DOHH2 (cell line): Measurements from ENCODE around the gene EPHB2.

Source experiments
- H3F3A ChIP-seq: fragments of 200-600 bp; sonication (generic), shearing (Covaris generic); 2 replicates; pipeline ENCODE4 v1.6.0; 2016; ENCODE audit warnings: antibody characterized with exemption, mild to moderate bottlenecking; ENCODE audit not compliant: control insufficient read depth, insufficient read depth
- H3K27ac ChIP-seq: fragments of 200-600 bp; sonication (generic); 2 replicates; pipeline ENCODE4 v1.5.1; 2014; ENCODE audit warnings: low read depth, mild to moderate bottlenecking, low read length, moderate library complexity
- H3K27me3 ChIP-seq: fragments of 200-600 bp; sonication (generic); 2 replicates; pipeline ENCODE4 v1.6.1; 2014; ENCODE audit warnings: mild to moderate bottlenecking, low read length, mixed read lengths; ENCODE audit not compliant: control insufficient read depth
- H3K36me3 ChIP-seq: fragments of 200-600 bp; sonication (generic); 2 replicates; pipeline ENCODE4 v1.6.1; 2014; ENCODE audit warnings: mild to moderate bottlenecking, low read length, moderate library complexity, mixed read lengths; ENCODE audit not compliant: control insufficient read depth
- H3K4me1 ChIP-seq: fragments of 200-600 bp; sonication (generic); 2 replicates; pipeline ENCODE4 v1.6.1; 2014; ENCODE audit warnings: mild to moderate bottlenecking, low read length, mixed read lengths; ENCODE audit not compliant: control insufficient read depth
- H3K4me2 ChIP-seq: fragments of 200-600 bp; sonication (generic); 2 replicates; pipeline ENCODE4 v1.6.0; 2014; ENCODE audit warnings: mild to moderate bottlenecking, low read length, moderate library complexity
- H3K4me3 ChIP-seq: fragments of 200-600 bp; sonication (generic); 2 replicates; pipeline ENCODE4 v1.5.1; 2014; ENCODE audit warnings: mild to moderate bottlenecking, low read length, mixed read lengths
- H3K79me2 ChIP-seq: fragments of 200-600 bp; sonication (generic); 2 replicates; pipeline ENCODE4 v1.6.1; 2014; ENCODE audit warnings: mild to moderate bottlenecking, low read length, mixed read lengths; ENCODE audit not compliant: control insufficient read depth
- H3K9me2 ChIP-seq: fragments of 200-600 bp; sonication (generic); replicated peaks from 2 replicates; pipeline ENCODE4 v1.6.1; 2014; ENCODE audit warnings: mild to moderate bottlenecking, low read length, mixed read lengths; ENCODE audit not compliant: control insufficient read depth
- H3K9me3 ChIP-seq: fragments of 200-600 bp; sonication (generic); 2 replicates; pipeline ENCODE4 v1.6.1; 2014; ENCODE audit warnings: antibody characterized with exemption, low read length, mixed read lengths; ENCODE audit not compliant: control insufficient read depth, insufficient read depth
- H4K20me1 ChIP-seq: fragments of 200-600 bp; sonication (generic); 2 replicates; pipeline ENCODE4 v1.6.0; 2014; ENCODE audit warnings: low read depth, mild to moderate bottlenecking, antibody characterized with exemption, low read length, moderate library complexity; ENCODE audit not compliant: control insufficient read depth, insufficient read depth
- CTCF ChIP-seq: fragments of 200-600 bp; sonication (generic); IDR thresholded peaks from one replicate; pipeline ENCODE4 v1.5.1; 2014; ENCODE audit warnings: antibody characterized with exemption, mild to moderate bottlenecking, low read depth, low read length; ENCODE audit not compliant: poor library complexity, severe bottlenecking
- EZH2phosphoT487 ChIP-seq: fragments of 200-600 bp; sonication (generic); IDR thresholded peaks from 2 replicates; pipeline ENCODE4 v1.6.1; 2017; ENCODE audit warnings: borderline replicate concordance, mild to moderate bottlenecking, antibody characterized with exemption, low read length, moderate library complexity, mixed read lengths

Gene EPHB2

GRCh38 chr1:22920734-22921451 is 210.3 kb downstream of the EPHB2 start:
- Histone ChIP-seq H3K4me1 (no peaks in the 10 kb centered on the region), H3F3A (no peaks in the 10 kb centered on the region), H3K4me3 (no peak overlapping the region), H3K36me3 (no peaks in the 10 kb centered on the region), H4K20me1 (no peaks in the 10 kb centered on the region), H3K79me2 (no peaks in the 10 kb centered on the region), H3K27me3 (no peaks in the 10 kb centered on the region; the same call in 1 of the 2 replicates), H3K27ac (no peak overlapping the region), H3K9me3 (no peaks in the 10 kb centered on the region), H3K9me2 (no peaks in the 10 kb centered on the region), H3K4me2 (no peak overlapping the region)
- TF ChIP-seq EZH2phosphoT487 (no peak), CTCF (no peak)

- no peak overlapping the region for H3K4me2 ChIP-seq
Measured at GRCh38 chr1:22921452-22922126, 210.9 kb downstream of the EPHB2 start.

GRCh38 chr1:22922640-22923039 is 212.0 kb downstream of the EPHB2 start:
- TF ChIP-seq CTCF (no peak), EZH2phosphoT487 (no peak)

More at GRCh38 chr1:22921452-22922126, 210.9 kb downstream of the EPHB2 start:
- no peaks in the 10 kb centered on the region for H3K36me3 ChIP-seq
- H3K27me3 ChIP-seq = no peaks in the 10 kb centered on the region
- no peak overlapping the region for H3K27ac ChIP-seq
- no peaks in the 10 kb centered on the region for H3K4me1 ChIP-seq
- no peaks in the 10 kb centered on the region for H3F3A ChIP-seq
- TF ChIP-seq CTCF (no peak), EZH2phosphoT487 (no peak)
- H3K9me3 ChIP-seq = no peaks in the 10 kb centered on the region
- H3K79me2 ChIP-seq = no peaks in the 10 kb centered on the region
- no peaks in the 10 kb centered on the region for H3K9me2 ChIP-seq
- no peak overlapping the region for H3K4me3 ChIP-seq
- no peaks in the 10 kb centered on the region for H4K20me1 ChIP-seq

More at GRCh38 chr1:22922640-22923039, 212.0 kb downstream of the EPHB2 start:
- H3K27me3 ChIP-seq = no peaks in the 10 kb centered on the region
- no peaks in the 10 kb centered on the region for H3K9me2 ChIP-seq
- no peaks in the 10 kb centered on the region for H3K79me2 ChIP-seq
- H3K4me3 ChIP-seq = no peak overlapping the region
- H3K4me1 ChIP-seq = no peaks in the 10 kb centered on the region
- no peaks in the 10 kb centered on the region for H4K20me1 ChIP-seq
- no peaks in the 10 kb centered on the region for H3F3A ChIP-seq
- no peak overlapping the region for H3K27ac ChIP-seq
- no peaks in the 10 kb centered on the region for H3K9me3 ChIP-seq
- no peak overlapping the region for H3K4me2 ChIP-seq
- H3K36me3 ChIP-seq = no peaks in the 10 kb centered on the region
